Activated naive CD4-positive, alpha-beta T cell treated with anti-CD3 and anti-CD28 coated beads, Interleukin-2, amount 10 ng/mL, durations not matched to agents 5 hours and 36 hours (primary cell): ENCODE data around the gene C8A. TPM values are rescaled to one million over a fixed set of nuclear protein-coding genes. Genes with fewer than 3 reads are reported as not detected.

ENCODE experiments used
- total RNA-seq, 2 experiments: library from RNA; stranded (reverse); gene quantifications; one replicate each; pipeline ENCODE4 v1.2.3, GENCODE V29; 2021

C8A gene
- total RNA-seq: not detected

DNA sequence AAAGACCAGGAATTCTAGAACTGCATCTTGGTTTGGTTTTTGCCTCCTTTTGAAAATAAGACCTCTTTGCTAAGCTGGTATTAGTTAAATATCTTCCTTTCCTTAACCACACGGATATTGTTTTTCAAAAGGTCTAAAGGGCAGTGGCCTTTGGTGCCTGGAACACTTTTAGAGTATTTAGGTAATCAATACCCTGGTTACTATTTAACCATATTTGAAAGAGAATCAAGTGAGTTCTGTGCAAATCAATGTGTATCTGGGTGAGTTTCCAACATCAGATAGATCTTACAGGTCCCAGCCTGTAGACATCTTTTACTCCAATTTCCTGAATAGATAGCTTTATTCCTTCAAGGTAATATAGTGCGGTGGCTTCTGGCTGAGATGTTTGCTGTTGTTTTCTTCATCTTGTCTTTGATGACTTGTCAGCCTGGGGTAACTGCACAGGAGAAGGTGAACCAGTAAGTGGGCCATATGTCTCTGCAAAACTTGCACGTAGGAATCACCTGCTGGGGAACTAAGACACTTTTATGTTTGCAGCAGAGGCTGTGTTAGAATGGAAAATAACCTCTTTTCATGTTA, at the start of gene C8A:
Gene C8A (plus strand): TSS at position 277 of the 579 bp plus-strand sequence. CDS start 105 bp downstream, at position 382.

DNA sequence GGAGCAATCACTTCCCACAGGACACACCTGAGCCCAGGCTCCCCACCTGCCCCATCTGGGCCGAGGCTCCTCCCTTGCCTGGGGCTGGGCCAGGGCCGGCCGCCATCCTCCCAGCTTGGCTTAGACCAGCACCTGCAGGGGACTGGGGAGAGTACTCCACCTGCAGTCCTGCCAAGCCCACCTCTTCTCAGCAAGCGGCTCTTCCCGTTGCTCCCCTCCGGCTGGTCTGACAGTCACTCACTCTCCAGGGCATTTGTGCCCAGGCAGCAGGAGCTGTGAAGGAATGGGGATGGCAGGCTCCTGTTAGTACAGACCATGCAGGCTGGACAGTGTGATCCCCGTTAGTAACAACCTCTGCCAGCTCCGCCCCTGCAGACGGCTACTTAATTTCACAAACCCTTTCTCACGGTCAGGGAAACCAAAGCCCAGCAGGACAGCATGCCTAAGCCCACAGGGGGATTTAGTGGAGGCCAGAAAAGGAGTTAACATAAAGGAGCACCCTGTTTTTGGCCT, 35.2 kb upstream of the C8A start, which contains the start of gene FYB2:
Gene FYB2 (minus strand): TSS at position 18 of the 513 bp plus-strand sequence. CDS start 114 bp downstream, outside the sequence.

DNA sequence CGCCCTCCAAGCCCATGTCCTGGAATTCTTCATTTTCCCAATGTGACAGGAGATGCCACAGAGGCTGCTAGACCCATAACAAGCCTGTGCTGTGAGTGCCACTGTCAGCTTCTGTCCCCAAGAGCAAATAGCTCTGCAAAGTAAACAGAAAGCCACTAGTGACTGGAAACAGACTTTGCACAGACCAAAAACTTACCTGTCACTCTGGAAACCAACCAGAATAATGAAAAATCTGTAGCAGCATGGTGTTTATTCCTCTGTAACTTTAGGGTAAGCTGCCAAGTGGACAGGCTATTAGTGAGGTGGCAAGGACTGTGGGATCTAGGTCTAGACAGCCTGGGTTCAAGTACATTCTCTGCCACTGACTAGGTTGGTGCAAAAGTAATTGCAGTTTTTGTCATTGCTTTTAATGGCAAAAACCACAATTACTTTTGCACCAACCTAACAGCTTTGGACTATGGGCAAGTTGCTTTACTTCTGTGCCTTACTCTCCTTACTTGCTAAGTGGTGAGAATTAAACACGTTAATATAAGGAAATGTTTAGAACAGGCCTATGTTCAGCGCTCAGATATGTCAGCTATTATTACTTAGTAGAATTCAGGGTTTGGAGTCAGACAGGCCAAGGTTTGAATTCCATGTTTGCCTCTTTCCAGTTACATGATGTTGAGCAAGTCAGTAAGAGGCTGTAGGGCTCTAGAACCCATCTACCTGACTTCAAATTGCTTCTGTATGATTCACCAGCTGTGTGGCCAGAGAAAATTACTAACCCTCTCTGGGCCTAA, 111.5 kb downstream of the C8A start, which contains the start of gene C8B:
Gene C8B (minus strand): TSS at position 100 of the 782 bp plus-strand sequence. CDS start 67 bp downstream, at position 33.

Other genes starting within 250 kb of the C8A start
- not detected for gene PRKAA2, start 209.5 kb upstream of the C8A start, total RNA-seq
- gene FYB2, start 35.4 kb upstream of the C8A start, total RNA-seq: not detected
- not detected for gene C8B, start 111.2 kb downstream of the C8A start, total RNA-seq